ENCODE results near the gene SBNO2.

The SBNO2 gene

GRCh38 chr19:1062387-1063029 lies 111.6 kb downstream of the SBNO2 start:
- H3K4me3 Mint-ChIP-seq, result no peak overlapping the region
- no peak overlapping the region for H3K27ac Mint-ChIP-seq
- no peak for TF ChIP-seq CTCF (IDR thresholded peaks at IDR 0.05; ENCODE audit: unreplicated experiment in 3 of 3)
- H3K36me3 Mint-ChIP-seq (ENCODE audit: low read depth), result peaks cover under 1% of the 10 kb centered on the region
- H3K4me1 Mint-ChIP-seq, result no peaks in the 10 kb centered on the region
- H3K9me3 Mint-ChIP-seq, result no peaks in the 10 kb centered on the region
- H3K27me3 Mint-ChIP-seq (ENCODE audit: low read depth), result peaks cover 40% of the 10 kb centered on the region

- peaks cover 39% of the 10 kb centered on the region for H3K27me3 Mint-ChIP-seq (ENCODE audit: low read depth)
- H3K27ac Mint-ChIP-seq, result no peak overlapping the region
- TF ChIP-seq CTCF (IDR thresholded peaks at IDR 0.05; ENCODE audit: unreplicated experiment in 3 of 3), result no peak
- no peak overlapping the region for H3K4me3 Mint-ChIP-seq
- no peaks in the 10 kb centered on the region for H3K4me1 Mint-ChIP-seq
- H3K36me3 Mint-ChIP-seq (ENCODE audit: low read depth), result peaks cover 4% of the 10 kb centered on the region
- no peaks in the 10 kb centered on the region for H3K9me3 Mint-ChIP-seq
These were observed 112.1 kb downstream of the SBNO2 start for GRCh38 chr19:1061987-1062386.

GRCh38 chr19:1060689-1061088 lies 113.4 kb downstream of the SBNO2 start:
- TF ChIP-seq CTCF (IDR thresholded peaks at IDR 0.05; ENCODE audit: unreplicated experiment in 3 of 3), result no peak
- Mint-ChIP-seq H3K36me3 (ENCODE audit: low read depth) (peaks cover 4% of the 10 kb centered on the region), H3K4me1 (no peaks in the 10 kb centered on the region), H3K9me3 (no peaks in the 10 kb centered on the region), H3K27me3 (ENCODE audit: low read depth) (peaks cover 27% of the 10 kb centered on the region), H3K4me3 (no peak overlapping the region), H3K27ac (no peak overlapping the region)

- Mint-ChIP-seq H3K9me3 (no peaks in the 10 kb centered on the region), H3K36me3 (ENCODE audit: low read depth) (peaks cover 4% of the 10 kb centered on the region), H3K27me3 (ENCODE audit: low read depth) (peaks cover 11% of the 10 kb centered on the region), H3K4me3 (no peak overlapping the region), H3K4me1 (no peaks in the 10 kb centered on the region), H3K27ac (no peak overlapping the region)
- TF ChIP-seq CTCF (IDR thresholded peaks at IDR 0.05; ENCODE audit: unreplicated experiment in 3 of 3), result no peak
These were observed 116.0 kb downstream of the SBNO2 start for GRCh38 chr19:1058112-1058511.
